HG03280 (cell line): ENCODE data around the gene TRAPPC3.

Experiments used
- ATAC-seq: cut with Tn5 transposase; IDR thresholded peaks from one replicate; pipeline ENCODE4 v1.9.1; 2021; ENCODE audit warnings: mild to moderate bottlenecking, moderate library complexity; ENCODE audit not compliant: unreplicated experiment

TRAPPC3 gene

DNA sequence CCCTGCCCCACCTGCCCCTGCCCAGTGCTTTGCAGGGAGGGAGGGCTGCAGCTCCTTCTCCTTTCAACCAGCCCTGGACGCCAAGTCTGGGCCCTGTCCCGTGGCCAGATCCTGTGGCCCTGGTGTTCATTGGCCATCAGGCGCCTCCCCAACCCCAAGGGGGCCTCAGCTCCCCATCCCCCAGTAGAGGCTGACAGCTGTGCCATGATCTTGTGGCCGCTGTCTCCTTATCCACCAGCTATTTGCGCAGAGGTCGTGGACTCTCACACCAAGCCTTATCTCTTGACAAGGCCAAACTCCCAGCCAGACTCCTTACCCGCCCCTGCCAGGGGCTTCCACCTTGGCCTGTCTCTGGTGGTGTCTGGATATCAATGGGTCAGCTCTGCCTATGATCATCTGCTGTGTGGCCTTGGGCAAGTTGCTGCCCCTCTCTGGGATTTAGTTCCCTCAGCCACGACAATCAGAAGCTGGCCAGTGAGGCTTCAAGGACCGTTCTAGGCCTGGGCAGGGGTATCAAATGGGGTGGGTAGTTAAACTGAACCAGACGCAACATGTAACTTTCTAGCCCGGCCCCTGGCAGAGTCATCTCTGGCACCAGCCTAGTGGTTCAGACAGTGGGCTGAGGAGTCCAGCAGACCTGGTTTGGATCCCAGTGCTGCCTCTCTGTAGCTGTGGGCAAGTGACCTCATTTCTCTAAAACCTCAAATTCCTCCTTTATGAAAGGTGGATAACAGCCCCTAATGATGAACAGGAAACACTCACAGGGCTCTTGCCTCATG lies 21.0 kb downstream of the TRAPPC3 start:
- ATAC-seq = no peak

GRCh38 chr1:36126797-36127500 lies 22.3 kb downstream of the TRAPPC3 start:
- no peak for ATAC-seq

- no peak for ATAC-seq
These were observed 23.1 kb downstream of the TRAPPC3 start for GRCh38 chr1:36126005-36126716.

DNA sequence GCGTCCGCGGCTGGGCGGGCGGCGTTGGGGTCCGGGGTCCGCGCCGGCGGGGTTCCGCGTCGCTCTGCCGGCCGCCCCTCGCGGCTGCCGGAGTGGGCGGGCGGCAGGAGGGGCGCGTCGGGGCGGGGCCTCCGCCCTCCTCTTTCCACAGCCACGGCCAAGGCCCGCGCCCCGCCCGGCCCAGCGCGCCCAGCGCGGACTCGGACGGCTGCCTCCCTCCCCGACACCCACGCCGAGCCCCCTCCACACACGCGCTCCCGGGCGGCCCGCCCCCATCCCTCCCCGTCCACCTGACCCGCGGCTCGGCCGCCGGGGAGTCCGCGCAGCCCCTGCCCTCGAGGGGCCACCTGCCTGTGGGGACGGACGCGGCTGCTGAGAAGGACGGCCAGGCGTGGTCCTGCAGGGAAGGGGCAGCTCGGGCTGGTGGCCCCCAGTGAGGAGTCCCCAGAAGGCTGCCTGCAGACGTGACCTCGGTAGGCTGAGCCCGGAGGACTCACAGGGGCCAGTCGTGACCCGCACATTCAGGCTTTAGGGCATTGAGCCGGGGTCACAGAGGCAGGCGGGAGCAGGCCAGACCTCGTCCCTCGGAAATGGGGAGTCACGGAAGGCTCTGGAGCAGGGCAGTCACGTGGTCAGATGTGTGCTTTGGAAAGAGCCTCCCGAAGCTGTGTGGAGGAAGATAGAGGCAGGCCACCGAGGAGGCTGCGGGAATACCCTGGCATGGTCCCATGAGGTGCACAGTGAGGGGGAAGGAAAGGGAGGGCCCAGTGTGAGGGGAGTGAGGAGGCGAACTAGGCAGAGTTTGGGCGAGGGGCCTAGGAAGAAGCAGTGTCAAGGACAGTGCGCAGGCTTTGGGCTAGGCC lies 23.9 kb downstream of the TRAPPC3 start, which contains the start of gene COL8A2:
Gene COL8A2 (minus strand): TSS at position 94 of the 863 bp plus-strand sequence. CDS start 24,980 bp downstream, outside the sequence.
- no peak for ATAC-seq

GRCh38 chr1:36124404-36125128 lies 24.7 kb downstream of the TRAPPC3 start:
- ATAC-seq = no peak

GRCh38 chr1:36123356-36123755 lies 25.9 kb downstream of the TRAPPC3 start:
- no peak for ATAC-seq

- no peak for ATAC-seq
These were observed 26.9 kb downstream of the TRAPPC3 start for GRCh38 chr1:36122062-36123030.

GRCh38 chr1:36119456-36119855 lies 29.8 kb downstream of the TRAPPC3 start:
- no peak for ATAC-seq

DNA sequence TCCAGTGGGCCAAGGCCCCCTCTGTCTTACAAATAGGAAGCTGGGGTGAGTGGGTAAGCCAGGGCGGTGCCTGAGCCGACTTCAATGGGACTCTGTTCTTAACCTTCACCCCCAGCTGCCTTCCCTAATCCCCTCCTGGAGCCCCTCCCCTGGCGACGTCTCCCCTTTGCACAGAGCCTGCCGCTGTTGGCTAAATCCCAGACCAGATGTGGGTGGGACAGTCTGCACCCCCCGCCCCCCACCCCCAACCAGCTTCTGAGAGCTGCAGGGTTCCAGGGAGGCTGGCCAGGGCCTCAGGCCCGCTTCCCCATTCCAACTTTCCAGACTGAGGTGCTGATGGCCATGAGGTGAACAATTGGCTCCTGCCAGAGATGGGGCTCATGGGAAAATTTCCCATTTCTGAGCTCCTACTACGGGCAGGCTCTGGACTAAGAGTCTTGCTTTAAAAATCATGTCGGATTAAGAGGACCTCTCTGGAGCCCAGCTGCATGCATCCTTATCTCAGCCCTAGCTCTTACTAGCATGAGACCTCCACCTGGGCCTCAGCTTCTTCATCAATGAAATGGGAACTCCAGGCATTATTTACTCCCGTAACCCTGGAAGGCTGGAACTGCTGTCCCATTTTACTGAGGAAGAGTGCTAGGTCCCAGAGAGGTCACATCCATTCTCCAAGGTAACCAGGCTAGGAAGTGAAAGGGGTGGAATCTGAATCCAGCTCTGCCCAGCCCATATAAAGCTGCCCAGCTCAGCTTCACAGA lies 30.7 kb downstream of the TRAPPC3 start:
- no peak for ATAC-seq

DNA sequence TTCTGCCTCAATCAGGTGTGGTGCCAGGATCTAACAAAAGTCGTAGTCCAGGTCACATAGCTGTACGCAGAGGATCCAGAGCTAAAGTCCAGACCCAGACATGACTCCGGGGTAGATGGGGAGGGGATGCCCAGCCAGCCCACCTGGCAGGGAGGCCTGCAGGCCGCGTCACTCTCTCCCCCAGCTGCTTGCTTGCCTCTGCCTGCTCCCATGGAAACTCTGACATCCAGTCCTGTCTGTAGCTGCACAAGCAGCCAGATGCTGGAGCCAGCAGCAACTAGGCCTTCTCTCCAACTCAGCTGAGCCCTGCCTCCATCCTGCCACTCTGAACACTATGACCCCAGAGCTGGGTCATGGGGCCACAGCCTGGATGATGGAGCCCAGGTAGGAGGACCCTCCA lies 32.4 kb downstream of the TRAPPC3 start:
- no peak for ATAC-seq

GRCh38 chr1:36115931-36116330 lies 33.4 kb downstream of the TRAPPC3 start:
- no peak for ATAC-seq

- ATAC-seq = no peak
These were observed 34.1 kb downstream of the TRAPPC3 start for GRCh38 chr1:36115200-36115669.

DNA sequence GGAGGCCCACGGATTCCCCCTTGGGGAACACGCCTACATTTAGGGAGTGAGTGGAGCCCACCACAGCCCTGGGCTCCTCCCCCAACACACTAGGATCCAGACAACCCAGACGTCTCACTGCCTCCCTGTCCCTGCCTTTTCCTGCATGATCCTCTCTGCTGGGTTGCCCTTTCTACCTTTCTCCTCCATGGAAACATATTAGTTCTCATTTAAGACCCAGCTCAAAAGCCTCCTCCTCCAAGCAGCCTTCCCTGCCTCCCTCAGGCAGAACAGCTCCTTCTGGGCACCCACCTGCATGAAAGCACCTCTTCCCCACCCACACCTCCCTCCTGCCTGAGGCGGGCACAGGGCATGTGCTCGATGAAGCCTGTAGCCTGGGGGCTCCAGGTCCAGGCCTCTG lies 34.9 kb downstream of the TRAPPC3 start:
- no peak for ATAC-seq

- no peak for ATAC-seq
These were observed 36.5 kb downstream of the TRAPPC3 start for GRCh38 chr1:36112823-36113222.

DNA sequence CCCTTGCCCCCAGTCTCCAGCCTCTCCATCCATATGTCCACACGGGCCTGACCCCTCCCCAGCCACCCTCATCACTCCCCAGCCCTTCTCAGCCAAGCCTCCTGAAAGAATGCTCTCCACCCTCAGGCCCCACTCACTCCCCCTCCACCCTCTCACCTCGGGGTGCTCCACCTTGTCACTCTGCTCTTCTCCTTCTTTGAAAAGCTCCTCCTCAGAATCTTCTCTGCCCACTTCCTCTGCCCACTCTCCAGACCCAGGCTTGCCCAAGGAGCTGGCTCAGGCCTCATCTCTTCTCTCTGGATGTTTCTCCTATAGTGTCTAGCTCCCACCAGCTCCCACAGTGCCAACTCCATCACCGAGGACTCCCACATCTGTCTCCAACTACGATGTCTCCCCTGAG lies 38.1 kb downstream of the TRAPPC3 start:
- ATAC-seq = no peak

- no peak for ATAC-seq
These were observed 40.1 kb downstream of the TRAPPC3 start for GRCh38 chr1:36109041-36109679.

- no peak for ATAC-seq
These were observed 41.0 kb downstream of the TRAPPC3 start for GRCh38 chr1:36108314-36108713.

- ATAC-seq = no peak
These were observed 41.9 kb downstream of the TRAPPC3 start for GRCh38 chr1:36107394-36107793.
